Vein endothelial cell (primary cell): Measurements from ENCODE around the gene CDR2L. TPM values are rescaled to one million over a fixed set of nuclear protein-coding genes. Genes with fewer than 3 reads are reported as not detected.

Experiments used
- small RNA-seq: library from RNA; depleted of rRNA; stranded (forward); fragments of <200 nt; gene quantifications from one replicate; pipeline ENCODE3, GENCODE V24; 2012
- total RNA-seq: library from RNA; depleted of rRNA; stranded (reverse); fragments of >200 nt; gene quantifications from 2 replicates; pipeline ENCODE4 v1.2.3, GENCODE V29; 2012

Gene CDR2L
- total RNA-seq, result 26.1 and 27.1 TPM in 2 replicates

GRCh38 chr17:74987418-74987908 lies at the start of gene CDR2L:
TSS of gene CDR2L (plus strand) at chr17:74987632. CDS start at chr17:74988044, 412 bp downstream.

GRCh38 chr17:74972107-74972972 lies 15.1 kb upstream of the CDR2L start, which contains the start of gene HID1:
TSS of gene HID1 (minus strand) at chr17:74972759. CDS start at chr17:74972656, 103 bp downstream.

GRCh38 chr17:75012346-75013091 lies 25.1 kb downstream of the CDR2L start, which contains the start of gene MRPL58:
TSS of gene MRPL58 (plus strand) at chr17:75012670. CDS start at chr17:75012687, 17 bp downstream.

DNA sequence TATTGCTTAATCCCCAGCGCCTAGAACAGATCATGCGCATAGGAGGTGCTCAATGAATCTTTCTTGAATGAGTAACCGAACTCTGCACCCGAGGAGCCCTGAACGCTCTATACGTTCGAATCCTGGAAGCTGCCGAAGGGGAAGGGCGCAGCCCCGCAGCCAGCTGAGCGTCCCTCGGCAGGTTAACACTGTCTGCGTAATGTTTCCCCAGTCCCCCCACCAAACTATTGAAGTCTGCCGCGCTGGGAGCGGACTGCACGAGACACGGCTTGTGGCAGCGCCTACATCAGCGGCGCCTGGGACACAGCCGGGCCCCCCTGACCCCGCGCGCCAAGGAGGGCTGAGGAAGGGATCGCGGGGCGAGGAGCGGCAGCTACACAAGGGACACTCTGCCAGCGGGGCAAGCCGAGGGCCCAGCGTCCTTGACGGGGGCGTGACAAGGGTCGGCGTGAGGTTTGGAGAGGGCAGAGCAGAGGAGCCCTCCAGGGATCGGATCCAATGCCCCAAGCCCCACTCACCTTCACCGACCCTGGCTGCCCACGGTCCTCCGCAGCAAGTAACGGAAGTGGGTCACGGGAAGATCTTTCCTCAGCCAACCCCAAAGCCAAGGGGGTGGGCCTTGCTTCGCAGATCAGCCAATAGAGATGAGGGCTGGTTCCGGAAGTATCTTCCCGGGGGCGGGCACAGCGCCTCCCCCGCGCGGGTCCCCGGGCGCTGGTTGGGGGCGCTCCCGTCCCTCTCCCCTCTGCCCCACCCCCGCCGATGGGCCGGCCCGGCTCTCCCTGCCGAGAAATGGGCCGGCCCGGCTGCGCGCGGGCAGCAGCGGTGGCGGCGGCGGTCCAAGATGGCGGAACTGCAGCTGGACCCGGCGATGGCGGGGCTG lies 59.2 kb downstream of the CDR2L start, which contains the start of the genes ATP5PD and KCTD2:
TSS of gene ATP5PD (minus strand) at position 563 of the 883 bp plus-strand sequence. CDS start 4,319 bp downstream, outside the sequence.
TSS of gene KCTD2 (plus strand) at position 819 of the 883 bp plus-strand sequence. CDS start at position 845, 26 bp downstream.

Small RNAs within 50 kb of the gene (small RNA-seq; reads per million reads assigned to genes)
- gene RN7SL573P (not detected), gene RNU6-362P (not detected)

Other genes starting within 250 kb of the CDR2L start
- gene NHERF1, start 239.0 kb upstream of the CDR2L start, total RNA-seq, result 13.7 and 17.0 TPM in 2 replicates
- 33.3 and 34.8 TPM in 2 replicates for gene NAT9, start 211.3 kb upstream of the CDR2L start, total RNA-seq
- gene GRIN2C, start 127.7 kb upstream of the CDR2L start, total RNA-seq, result 0.19 TPM in 1 of 2 replicates, not detected in the other
- gene FDXR, start 114.6 kb upstream of the CDR2L start, total RNA-seq, result 40.4 and 43.8 TPM in 2 replicates
- gene FADS6, start 94.0 kb upstream of the CDR2L start, total RNA-seq, result not detected in 2 replicates
- not detected in 2 replicates for gene USH1G, start 64.4 kb upstream of the CDR2L start, total RNA-seq
- not detected in 2 replicates for gene OTOP2, start 63.4 kb upstream of the CDR2L start, total RNA-seq
- gene OTOP3, start 51.7 kb upstream of the CDR2L start, total RNA-seq, result not detected in 2 replicates
- gene HID1, start 14.9 kb upstream of the CDR2L start, total RNA-seq, result 38.4 and 39.8 TPM in 2 replicates
- 27.8 and 36.3 TPM in 2 replicates for gene MRPL58, start 25.0 kb downstream of the CDR2L start, total RNA-seq
- gene ATP5PD, start 59.3 kb downstream of the CDR2L start, total RNA-seq, result 221 and 231 TPM in 2 replicates
- 17.3 and 19.7 TPM in 2 replicates for gene KCTD2, start 59.6 kb downstream of the CDR2L start, total RNA-seq
- gene SLC16A5, start 100.3 kb downstream of the CDR2L start, total RNA-seq, result 12.0 and 23.8 TPM in 2 replicates
- gene ARMC7, start 122.3 kb downstream of the CDR2L start, total RNA-seq, result 4.1 and 4.6 TPM in 2 replicates
- gene NT5C, start 144.1 kb downstream of the CDR2L start, total RNA-seq, result 31.2 and 38.9 TPM in 2 replicates
- 264 and 322 TPM in 2 replicates for gene JPT1, start 166.9 kb downstream of the CDR2L start, total RNA-seq
- 96.8 and 106 TPM in 2 replicates for gene SUMO2, start 195.3 kb downstream of the CDR2L start, total RNA-seq
- gene NUP85, start 218.0 kb downstream of the CDR2L start, total RNA-seq, result 39.8 and 59.0 TPM in 2 replicates